ENCODE measurements around the gene AGBL1.
A peak's percentile ranks its signal among the peaks of the same experiment; 100 is the strongest.

Gene AGBL1

GRCh38 chr15:86312486-86312885 lies 232.8 kb downstream of the AGBL1 start:
- TF ChIP-seq CTCF (IDR thresholded peaks at IDR 0.05; ENCODE audit: insufficient read depth, low read length) (no peak), REST (IDR thresholded peaks at IDR 0.05; ENCODE audit: insufficient replicate concordance, low read depth) (no peak), SPI1 (IDR thresholded peaks at IDR 0.05; ENCODE audit: borderline replicate concordance, low read depth) (no peak), POLR2AphosphoS5 (IDR thresholded peaks at IDR 0.05; ENCODE audit: low read depth) (no peak)
- no peak for DNase-seq (ENCODE audit: low read depth in 1 of 2, low spot score in 1 of 2)
- Histone ChIP-seq H3K27ac (replicated peaks) (no peak overlapping the region), H3K4me3 (replicated peaks; ENCODE audit: insufficient read depth, low read length) (no peak overlapping the region), H3K27me3 (ENCODE audit: insufficient read depth, poor library complexity, severe bottlenecking) (no peaks in the 10 kb centered on the region)

- H3K27ac ChIP-seq (replicated peaks) = no peak overlapping the region
- H3K27me3 ChIP-seq (ENCODE audit: insufficient read depth, poor library complexity, severe bottlenecking) = no peaks in the 10 kb centered on the region
- TF ChIP-seq CTCF (IDR thresholded peaks at IDR 0.05; ENCODE audit: insufficient read depth, low read length) (no peak), GABPA (IDR thresholded peaks at IDR 0.05; ENCODE audit: low read depth) (no peak), REST (IDR thresholded peaks at IDR 0.05; ENCODE audit: insufficient replicate concordance, low read depth) (no peak), SPI1 (IDR thresholded peaks at IDR 0.05; ENCODE audit: borderline replicate concordance, low read depth) (no peak), POLR2AphosphoS5 (IDR thresholded peaks at IDR 0.05; ENCODE audit: low read depth) (no peak)
- no peak overlapping the region for H3K4me3 ChIP-seq (replicated peaks; ENCODE audit: insufficient read depth, low read length)
- DNase-seq (ENCODE audit: low read depth in 1 of 2, low spot score in 1 of 2) = no peak
Measured at GRCh38 chr15:86316216-86316615, 236.5 kb downstream of the AGBL1 start.

- TF ChIP-seq SPI1 (IDR thresholded peaks at IDR 0.05; ENCODE audit: borderline replicate concordance, low read depth) (peak; percentile 18; the same call in 1 of the 2 replicates), CTCF (IDR thresholded peaks at IDR 0.05; ENCODE audit: insufficient read depth, low read length) (no peak), GABPA (IDR thresholded peaks at IDR 0.05; ENCODE audit: low read depth) (no peak)
- no peak overlapping the region for H3K4me3 ChIP-seq (replicated peaks; ENCODE audit: insufficient read depth, low read length)
- H3K27me3 ChIP-seq (ENCODE audit: insufficient read depth, poor library complexity, severe bottlenecking) = no peaks in the 10 kb centered on the region
- H3K27ac ChIP-seq (replicated peaks) = no peak overlapping the region
- no peak for DNase-seq (ENCODE audit: low read depth in 1 of 2, low spot score in 1 of 2)
Measured at GRCh38 chr15:86316726-86317383, 237.2 kb downstream of the AGBL1 start.

GRCh38 chr15:86317384-86317740 lies 237.7 kb downstream of the AGBL1 start:
- TF ChIP-seq POLR2AphosphoS5 (IDR thresholded peaks at IDR 0.05; ENCODE audit: low read depth) = no peak
- TF ChIP-seq REST (IDR thresholded peaks at IDR 0.05; ENCODE audit: insufficient replicate concordance, low read depth) = no peak
- TF ChIP-seq SPI1 (IDR thresholded peaks at IDR 0.05; ENCODE audit: borderline replicate concordance, low read depth) = no peak
- TF ChIP-seq GABPA (IDR thresholded peaks at IDR 0.05; ENCODE audit: low read depth) = no peak
- TF ChIP-seq CTCF (IDR thresholded peaks at IDR 0.05; ENCODE audit: insufficient read depth, low read length) = no peak
- DNase-seq (ENCODE audit: low read depth in 1 of 2, low spot score in 1 of 2) = no peak
- Histone ChIP-seq H3K4me3 (replicated peaks; ENCODE audit: insufficient read depth, low read length) (no peak overlapping the region), H3K27ac (replicated peaks) (no peak overlapping the region), H3K27me3 (ENCODE audit: insufficient read depth, poor library complexity, severe bottlenecking) (no peaks in the 10 kb centered on the region)

Data from HL-60 (cell line).